Liver (tissue), 3 donors: Measurements from ENCODE around the gene RPL21.
"Not testable (repeated sequence)": the region's sequence is repeated elsewhere in the genome, so short reads cannot be mapped to it uniquely, and the experiment has no call there.

Source experiments
- EGR1 ChIP-seq, 2 donors: IDR thresholded peaks; 2 replicates each; pipeline ENCODE4 v1.6.1; 2016 to 2018; ENCODE audit warnings: antibody characterized with exemption in 2 of 2, low read depth in 2 of 2
- FOXA1 ChIP-seq: IDR thresholded peaks from 2 replicates; pipeline ENCODE4 v1.6.1; 2016; ENCODE audit warnings: antibody characterized with exemption
- RAD21 ChIP-seq, 2 donors: IDR thresholded peaks; 2 replicates each; pipeline ENCODE4 v1.6.1; 2016; ENCODE audit warnings: antibody characterized with exemption in 2 of 2, mild to moderate bottlenecking in 2 of 2
- SP1 ChIP-seq: IDR thresholded peaks from 2 replicates; pipeline ENCODE4 v1.6.1; 2018; ENCODE audit warnings: antibody characterized with exemption, mild to moderate bottlenecking
- TAF1 ChIP-seq: conservative IDR thresholded peaks from 2 replicates; pipeline ENCODE4 v1.6.1; 2016; ENCODE audit warnings: antibody characterized with exemption, mild to moderate bottlenecking
- TF ChIP-seq, protein P1 (sequence below): fragments of 150-350 bp; IDR thresholded peaks from 2 replicates; pipeline ENCODE4 v1.5.1; 2017; ENCODE audit warnings: improper control_type of control experiment, low read depth, low read length; ENCODE audit not compliant: missing input control
- TF ChIP-seq, protein P2 (sequence below): IDR thresholded peaks from 2 replicates; pipeline ENCODE4 v1.6.1; 2016; ENCODE audit warnings: antibody characterized with exemption
- TF ChIP-seq, protein P3 (sequence below): IDR thresholded peaks from 2 replicates; pipeline ENCODE4 v1.6.1; 2016; ENCODE audit warnings: antibody characterized with exemption, mild to moderate bottlenecking
- donor health status: healthy.
- donor health status: healthy.

DNA sequence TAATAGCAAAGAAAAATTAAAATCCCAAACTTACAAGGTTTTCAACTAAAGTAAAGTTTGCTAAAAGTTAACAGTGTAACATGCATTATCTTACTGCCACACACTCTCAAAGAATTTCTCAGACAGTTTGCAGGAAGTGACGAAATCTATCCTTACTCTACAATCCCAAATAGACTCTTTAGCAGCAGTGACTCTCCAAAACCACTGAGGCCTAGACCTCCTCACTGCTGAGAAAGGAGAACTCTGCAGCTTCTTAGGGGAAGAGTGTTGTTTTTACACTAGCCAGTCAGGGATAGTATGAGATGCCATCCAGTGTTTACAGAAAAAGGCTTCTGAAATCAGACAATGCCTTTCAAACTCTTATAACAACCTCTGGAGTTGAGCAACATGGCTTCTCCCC lies 32.5 kb upstream of the RPL21 start:
- TF ChIP-seq, protein P1, sequence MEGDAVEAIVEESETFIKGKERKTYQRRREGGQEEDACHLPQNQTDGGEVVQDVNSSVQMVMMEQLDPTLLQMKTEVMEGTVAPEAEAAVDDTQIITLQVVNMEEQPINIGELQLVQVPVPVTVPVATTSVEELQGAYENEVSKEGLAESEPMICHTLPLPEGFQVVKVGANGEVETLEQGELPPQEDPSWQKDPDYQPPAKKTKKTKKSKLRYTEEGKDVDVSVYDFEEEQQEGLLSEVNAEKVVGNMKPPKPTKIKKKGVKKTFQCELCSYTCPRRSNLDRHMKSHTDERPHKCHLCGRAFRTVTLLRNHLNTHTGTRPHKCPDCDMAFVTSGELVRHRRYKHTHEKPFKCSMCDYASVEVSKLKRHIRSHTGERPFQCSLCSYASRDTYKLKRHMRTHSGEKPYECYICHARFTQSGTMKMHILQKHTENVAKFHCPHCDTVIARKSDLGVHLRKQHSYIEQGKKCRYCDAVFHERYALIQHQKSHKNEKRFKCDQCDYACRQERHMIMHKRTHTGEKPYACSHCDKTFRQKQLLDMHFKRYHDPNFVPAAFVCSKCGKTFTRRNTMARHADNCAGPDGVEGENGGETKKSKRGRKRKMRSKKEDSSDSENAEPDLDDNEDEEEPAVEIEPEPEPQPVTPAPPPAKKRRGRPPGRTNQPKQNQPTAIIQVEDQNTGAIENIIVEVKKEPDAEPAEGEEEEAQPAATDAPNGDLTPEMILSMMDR, result not testable (repeated sequence)
- TF ChIP-seq EGR1 (IDR thresholded peaks at IDR 0.05; ENCODE audit: low read depth in 2 of 2); FOXA1; RAD21 (IDR thresholded peaks at IDR 0.05); SP1; TAF1: not testable (repeated sequence)
- TF ChIP-seq, protein P2, sequence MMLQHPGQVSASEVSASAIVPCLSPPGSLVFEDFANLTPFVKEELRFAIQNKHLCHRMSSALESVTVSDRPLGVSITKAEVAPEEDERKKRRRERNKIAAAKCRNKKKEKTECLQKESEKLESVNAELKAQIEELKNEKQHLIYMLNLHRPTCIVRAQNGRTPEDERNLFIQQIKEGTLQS, result not testable (repeated sequence)
- TF ChIP-seq, protein P3, sequence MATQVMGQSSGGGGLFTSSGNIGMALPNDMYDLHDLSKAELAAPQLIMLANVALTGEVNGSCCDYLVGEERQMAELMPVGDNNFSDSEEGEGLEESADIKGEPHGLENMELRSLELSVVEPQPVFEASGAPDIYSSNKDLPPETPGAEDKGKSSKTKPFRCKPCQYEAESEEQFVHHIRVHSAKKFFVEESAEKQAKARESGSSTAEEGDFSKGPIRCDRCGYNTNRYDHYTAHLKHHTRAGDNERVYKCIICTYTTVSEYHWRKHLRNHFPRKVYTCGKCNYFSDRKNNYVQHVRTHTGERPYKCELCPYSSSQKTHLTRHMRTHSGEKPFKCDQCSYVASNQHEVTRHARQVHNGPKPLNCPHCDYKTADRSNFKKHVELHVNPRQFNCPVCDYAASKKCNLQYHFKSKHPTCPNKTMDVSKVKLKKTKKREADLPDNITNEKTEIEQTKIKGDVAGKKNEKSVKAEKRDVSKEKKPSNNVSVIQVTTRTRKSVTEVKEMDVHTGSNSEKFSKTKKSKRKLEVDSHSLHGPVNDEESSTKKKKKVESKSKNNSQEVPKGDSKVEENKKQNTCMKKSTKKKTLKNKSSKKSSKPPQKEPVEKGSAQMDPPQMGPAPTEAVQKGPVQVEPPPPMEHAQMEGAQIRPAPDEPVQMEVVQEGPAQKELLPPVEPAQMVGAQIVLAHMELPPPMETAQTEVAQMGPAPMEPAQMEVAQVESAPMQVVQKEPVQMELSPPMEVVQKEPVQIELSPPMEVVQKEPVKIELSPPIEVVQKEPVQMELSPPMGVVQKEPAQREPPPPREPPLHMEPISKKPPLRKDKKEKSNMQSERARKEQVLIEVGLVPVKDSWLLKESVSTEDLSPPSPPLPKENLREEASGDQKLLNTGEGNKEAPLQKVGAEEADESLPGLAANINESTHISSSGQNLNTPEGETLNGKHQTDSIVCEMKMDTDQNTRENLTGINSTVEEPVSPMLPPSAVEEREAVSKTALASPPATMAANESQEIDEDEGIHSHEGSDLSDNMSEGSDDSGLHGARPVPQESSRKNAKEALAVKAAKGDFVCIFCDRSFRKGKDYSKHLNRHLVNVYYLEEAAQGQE, result not testable (repeated sequence)
